GM12875 (cell line): ENCODE measurements around the gene SLC6A15.
A peak's percentile ranks its signal among the peaks of the same experiment; 100 is the strongest.

Experiments used
- H3K4me3 ChIP-seq: one replicate; pipeline ENCODE4 v1.5.1; 2011; ENCODE audit warnings: low read depth, low read length, control low read depth
- CTCF ChIP-seq: IDR thresholded peaks from 2 replicates; pipeline ENCODE4 v1.5.1; 2011; ENCODE audit warnings: low read depth, mild to moderate bottlenecking, control low read depth, inconsistent platforms, low read length, moderate library complexity, borderline replicate concordance; ENCODE audit not compliant: insufficient read depth

The SLC6A15 gene

GRCh38 chr12:84856156-84856900, 56.3 kb downstream of the SLC6A15 start:
- H3K4me3 ChIP-seq = no peak overlapping the region
- no peak for TF ChIP-seq CTCF

- H3K4me3 ChIP-seq = no peak overlapping the region
- no peak for TF ChIP-seq CTCF
Measured at GRCh38 chr12:84843593-84844144, 68.9 kb downstream of the SLC6A15 start.

GRCh38 chr12:84842406-84843013, 70.1 kb downstream of the SLC6A15 start:
- peak; percentile 49; the same call in 1 of the 2 replicates for TF ChIP-seq CTCF
- H3K4me3 ChIP-seq = no peak overlapping the region

GRCh38 chr12:84841591-84841990, 71.0 kb downstream of the SLC6A15 start:
- TF ChIP-seq CTCF = no peak
- H3K4me3 ChIP-seq = no peak overlapping the region

GRCh38 chr12:84840356-84840755, 72.2 kb downstream of the SLC6A15 start:
- TF ChIP-seq CTCF = no peak

GRCh38 chr12:84826925-84827324, 85.7 kb downstream of the SLC6A15 start:
- no peak overlapping the region for H3K4me3 ChIP-seq
- no peak for TF ChIP-seq CTCF

More at GRCh38 chr12:84840356-84840755, 72.2 kb downstream of the SLC6A15 start:
- no peak overlapping the region for H3K4me3 ChIP-seq
